ENCODE measurements around the gene ACLY.

Gene ACLY

DNA sequence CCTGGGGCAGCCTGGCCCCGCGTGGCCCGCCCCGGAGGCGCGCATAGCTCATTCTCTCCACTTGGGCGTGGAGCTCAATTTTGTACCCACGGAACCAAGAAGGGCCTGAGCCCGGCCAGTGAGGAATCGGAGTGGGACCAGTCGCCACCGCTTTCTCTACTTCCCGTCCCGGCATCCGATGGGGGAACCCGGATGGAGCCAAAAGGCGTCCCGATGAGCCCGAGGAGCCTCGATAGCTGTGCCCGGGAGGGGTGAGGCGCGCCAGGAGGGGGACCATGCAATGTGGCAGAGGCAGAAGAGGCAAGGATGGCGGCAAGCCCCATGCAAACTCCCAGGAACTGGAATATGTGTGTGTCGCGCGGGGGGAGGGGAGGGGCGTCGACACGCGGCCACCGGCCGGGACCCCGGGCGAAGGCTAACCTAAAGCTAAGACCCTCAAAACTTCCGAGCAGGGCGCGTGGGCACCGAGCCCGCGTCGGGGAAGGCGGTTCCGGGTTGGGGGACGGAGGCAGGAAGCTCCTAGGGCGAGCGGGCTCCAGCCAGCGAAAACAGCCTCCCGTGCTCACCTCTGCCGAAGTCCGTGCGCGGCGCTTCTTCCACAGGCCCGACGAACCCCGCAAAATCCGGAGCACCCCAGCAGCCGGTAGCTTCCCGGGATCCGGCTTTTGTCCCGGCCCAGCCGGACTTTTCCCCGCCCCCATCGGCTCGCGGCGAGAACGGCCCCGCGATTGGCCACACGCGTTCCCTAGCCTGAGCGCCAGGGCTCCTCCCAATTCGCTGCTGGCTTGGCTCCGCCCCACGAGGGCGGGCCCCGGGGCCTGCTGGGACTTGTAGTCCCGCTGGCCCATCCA, at the start of gene ACLY:
ACLY (minus strand) TSS at position 638 of the 851 bp plus-strand sequence. CDS start 5,078 bp downstream, outside the sequence.
- DNase-seq: peak; percentile 100

DNA sequence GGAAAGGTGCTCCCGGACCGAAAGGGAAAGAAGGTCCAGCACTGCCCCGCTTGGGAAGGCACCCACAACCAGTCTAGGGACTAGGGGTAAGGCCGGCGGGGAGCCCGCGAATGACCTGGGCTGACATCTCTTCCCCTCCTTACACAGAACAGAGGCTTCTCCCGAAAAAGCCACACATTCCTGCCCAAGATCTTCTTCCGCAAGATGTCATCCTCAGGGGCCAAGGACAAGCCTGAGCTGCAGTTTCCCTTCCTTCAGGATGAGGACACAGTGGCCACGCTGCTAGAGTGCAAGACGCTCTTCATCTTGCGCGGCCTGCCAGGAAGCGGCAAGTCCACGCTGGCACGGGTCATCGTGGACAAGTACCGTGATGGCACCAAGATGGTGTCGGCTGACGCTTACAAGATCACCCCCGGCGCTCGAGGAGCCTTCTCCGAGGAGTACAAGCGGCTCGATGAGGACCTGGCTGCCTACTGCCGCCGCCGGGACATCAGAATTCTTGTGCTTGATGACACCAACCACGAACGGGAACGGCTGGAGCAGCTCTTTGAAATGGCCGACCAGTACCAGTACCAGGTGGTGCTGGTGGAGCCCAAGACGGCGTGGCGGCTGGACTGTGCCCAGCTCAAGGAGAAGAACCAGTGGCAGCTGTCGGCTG, 49.3 kb upstream of the ACLY start:
- no peak for DNase-seq

DNA sequence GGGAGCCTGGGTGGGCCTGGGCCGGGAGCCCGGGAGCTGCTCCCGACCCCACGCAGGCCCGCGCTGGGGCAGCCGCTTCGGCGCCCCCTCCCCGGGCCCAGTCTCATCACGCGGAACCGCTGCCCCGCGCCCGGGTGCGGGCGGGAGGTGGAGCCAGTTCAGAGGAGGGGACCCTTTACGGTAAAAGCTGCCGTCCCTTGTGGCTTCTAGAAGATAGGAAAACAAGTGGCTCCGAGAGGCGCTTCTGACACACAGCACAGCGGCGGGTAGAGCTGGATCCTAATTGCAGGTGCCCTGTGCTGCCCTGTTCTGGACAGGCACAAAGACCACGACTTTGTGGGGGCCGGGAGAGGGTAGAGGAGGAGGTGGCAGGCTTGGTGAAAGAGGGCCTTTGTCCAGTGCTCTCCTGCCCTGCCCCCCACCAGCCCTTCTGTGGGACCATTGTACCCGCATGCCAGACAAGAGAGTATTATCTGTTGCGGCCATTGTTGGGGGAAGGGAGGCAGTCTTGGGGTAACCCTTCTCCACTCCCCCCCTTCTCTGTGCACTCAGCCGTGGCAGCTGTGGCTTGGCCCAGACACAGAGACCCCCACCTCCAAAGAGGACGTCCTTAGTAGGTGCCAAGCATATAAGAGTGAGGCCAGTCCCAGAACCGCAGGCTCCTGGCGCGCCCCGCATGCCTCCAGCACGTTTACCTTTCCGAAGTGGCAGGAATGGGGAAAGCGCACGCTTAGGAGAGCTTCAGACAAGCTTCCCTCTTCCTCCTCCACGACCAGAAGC, 48.6 kb upstream of the ACLY start:
- peak; percentile 71 for DNase-seq

DNA sequence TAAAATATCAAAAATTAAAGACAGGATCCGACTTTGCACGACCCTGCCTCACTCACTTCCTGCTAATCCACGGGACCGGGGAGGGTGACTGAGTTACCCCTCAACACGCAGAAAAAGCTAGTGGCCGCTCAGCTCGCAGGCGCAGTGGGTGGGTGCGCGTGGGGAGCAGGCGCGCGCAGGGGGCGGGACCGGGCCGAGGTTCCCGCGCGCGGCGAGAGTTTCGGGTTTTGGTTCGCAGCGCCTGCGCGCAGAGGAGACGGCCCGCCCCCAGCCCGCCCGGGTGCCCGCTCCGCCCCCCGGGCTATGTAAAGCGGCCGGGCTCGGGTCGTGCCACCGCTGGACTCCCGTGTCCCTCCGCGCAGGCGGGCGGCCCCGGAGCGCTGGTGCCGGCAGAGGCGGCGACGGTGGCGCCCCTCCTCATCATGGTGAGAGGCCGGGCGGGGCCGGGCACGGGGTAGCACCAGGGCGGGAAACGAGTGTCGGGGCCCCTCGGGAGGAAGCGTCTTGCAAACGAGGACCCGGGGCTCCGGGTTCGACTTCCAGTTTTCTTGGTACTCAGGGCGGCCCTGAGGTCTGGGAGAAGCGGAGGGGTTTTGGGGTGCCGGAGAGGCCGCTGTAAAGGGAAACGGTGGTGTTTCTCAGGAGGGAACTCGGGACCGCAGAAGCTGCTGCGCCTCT, 47.9 kb upstream of the ACLY start, which contains the start of gene CNP:
CNP (plus strand) TSS at position 333 of the 678 bp plus-strand sequence; CDS start at position 423, 90 bp downstream.
- peak; percentile 95 for DNase-seq

DNA sequence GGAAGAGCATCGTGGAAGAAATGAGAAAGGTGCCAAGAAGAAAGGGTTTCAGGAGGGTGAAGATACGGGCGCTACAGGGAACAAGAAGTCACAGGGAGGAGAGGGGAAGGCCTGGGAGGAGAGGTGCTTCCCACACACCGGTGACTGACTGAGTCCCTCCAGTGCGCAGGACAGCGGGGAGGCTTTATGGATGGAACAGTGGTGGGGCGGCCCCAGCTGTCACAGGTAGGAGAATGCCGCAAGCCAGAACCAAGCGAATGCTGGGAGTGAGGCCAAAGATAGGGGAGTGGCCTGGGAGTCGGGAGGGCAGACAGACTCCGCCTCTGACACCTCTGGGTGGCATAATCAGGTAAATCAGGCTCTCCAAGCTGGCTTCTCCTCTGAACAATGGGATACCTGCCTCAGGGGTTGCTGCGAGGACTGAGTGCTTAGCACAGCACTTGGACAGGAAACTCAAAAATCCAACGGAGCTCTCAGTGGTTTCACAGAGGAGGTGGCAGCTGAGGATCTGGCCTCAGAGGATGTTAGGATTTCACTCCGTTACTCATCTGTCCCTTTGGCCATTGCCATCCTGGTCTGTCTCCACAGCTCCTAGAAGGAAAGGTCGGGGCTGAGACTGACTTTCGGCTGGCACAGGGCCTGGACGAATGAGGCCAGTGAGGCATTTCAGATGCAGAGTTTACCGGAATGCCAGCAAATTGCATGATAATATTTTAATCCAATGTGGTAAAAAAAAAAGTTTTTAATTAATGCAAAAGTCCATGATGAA, 47.1 kb upstream of the ACLY start:
- peak; percentile 97 for DNase-seq

DNA sequence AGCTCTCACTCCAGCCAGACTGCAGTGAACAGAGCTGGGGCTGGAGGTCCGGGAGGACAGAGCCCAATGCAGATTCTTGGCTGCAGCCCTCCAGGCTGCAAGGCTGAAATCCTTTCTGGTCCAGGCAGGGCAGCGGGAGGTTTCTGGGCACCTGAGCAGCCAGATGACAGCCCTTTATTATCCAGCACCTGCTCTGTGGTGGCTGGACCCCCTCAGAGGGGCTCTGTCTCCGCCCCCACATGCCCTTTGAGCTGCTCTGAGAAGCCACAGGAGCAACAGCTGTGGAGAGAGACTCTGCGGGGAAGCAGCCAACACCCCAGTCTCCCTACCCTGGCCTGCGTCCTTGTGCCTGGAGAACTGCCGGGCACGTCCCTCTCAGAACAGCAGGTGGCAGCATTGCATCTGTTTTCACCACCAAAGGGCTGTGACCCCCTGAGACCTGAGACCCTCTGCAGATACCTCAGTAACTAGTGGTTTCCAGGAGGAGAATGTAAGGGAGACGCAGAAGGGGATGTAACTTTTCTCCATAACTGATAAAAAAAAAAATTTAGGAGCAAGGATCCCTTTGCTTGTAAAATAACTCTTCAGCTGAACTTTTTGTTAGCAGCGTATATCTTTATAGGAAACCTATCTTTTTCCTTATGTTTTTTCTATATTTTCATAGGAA, 44.1 kb upstream of the ACLY start:
- DNase-seq: peak; percentile 93

DNA sequence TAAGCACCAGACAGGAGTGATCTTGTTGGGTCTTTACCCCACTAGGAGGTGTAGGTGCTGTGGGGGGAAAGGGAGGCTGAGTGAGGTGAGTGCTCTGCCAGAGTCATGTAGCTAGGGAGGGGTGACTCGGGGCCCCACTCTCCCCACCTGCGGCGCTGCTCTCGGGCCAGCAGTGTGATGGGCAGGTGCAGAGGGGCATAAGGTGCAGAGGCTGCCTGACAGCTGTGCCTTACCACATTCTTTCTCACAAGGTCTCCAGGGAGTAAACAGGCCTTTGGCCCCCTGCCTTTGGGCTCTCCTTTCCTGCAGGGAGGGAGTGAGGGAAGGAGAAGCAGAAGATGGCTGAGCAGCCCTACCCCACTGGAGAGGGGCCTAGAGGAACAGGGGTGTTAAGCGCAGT, 43.4 kb upstream of the ACLY start:
- no peak for DNase-seq

DNA sequence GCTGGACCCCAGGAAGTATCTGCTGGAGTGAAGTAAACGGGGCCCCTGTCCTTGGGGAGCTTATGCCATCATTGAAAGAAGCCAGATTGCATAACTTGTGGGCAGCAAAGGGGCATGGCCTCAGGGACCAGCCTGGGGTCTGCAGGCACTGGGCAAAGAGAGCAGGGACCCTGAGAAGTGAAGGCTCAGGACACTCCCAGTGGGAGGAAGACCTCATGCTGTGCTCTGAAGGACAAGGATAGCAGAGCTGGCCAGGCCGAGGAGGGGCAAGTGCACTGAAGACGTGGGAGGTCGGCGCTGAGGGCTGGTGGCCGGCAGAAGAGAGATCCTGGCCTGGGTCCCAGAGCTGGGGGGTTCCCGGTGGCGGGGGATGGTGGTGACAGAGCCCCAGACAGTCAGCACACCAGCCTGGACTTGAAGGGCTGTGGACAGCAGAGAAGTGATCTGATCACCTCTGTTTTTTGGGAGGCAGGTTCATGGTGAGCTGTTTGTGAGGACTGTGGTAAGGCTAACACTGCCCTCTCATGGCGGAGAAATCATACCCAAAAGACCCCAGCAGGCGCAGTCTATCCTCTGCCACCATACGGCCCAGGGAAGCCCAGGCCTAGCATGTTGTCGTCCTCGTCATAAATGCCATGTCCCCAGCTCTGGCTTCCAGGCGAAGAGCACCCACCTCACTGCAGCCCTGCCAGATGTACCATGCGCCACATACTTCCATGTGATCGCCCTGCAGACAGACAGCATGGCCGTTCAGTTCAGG, 40.8 kb upstream of the ACLY start:
- DNase-seq: peak; percentile 92

DNA sequence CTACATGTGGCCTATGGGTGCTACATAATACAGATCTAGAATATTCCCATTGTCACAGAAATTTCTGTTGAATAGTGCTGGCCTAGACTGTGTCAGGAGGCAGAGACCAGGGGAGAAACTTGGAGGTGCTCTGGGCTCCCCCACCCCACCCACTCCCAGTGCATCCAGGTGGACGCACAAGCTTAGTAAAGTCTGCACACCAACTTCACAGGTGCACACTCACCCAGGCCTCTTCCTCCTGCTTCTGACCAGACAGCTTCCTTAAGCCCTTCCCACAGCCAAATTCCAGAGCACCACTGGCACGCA, 40.2 kb upstream of the ACLY start:
- DNase-seq: no peak

DNA sequence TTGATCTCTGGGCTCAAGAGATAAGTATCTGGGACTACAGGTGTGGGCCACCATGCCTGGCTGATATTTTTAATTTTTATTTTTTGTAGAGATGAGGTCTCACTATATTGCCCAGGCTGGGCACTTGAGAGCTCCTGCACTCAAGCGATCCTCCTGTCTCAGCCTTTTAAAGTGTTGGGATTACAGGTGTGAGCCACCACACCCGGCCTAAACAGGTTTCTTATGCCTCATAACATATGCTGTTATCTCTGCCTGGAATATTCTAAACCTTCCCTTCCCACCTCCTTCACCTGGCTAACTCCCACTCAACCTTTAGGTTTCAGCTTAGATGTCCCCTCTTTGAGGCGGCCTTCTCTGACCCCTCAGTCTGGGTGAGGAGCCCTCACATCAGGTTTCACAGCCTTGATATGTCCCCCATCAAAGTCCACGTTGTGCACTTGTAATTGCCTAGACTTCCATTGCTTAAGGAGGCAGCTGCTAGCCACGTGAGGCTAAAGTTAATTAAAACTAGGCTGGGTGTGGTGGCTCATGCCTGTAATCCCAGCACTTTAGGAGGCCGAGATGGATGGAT, 39.2 kb upstream of the ACLY start:
- no peak for DNase-seq

DNA sequence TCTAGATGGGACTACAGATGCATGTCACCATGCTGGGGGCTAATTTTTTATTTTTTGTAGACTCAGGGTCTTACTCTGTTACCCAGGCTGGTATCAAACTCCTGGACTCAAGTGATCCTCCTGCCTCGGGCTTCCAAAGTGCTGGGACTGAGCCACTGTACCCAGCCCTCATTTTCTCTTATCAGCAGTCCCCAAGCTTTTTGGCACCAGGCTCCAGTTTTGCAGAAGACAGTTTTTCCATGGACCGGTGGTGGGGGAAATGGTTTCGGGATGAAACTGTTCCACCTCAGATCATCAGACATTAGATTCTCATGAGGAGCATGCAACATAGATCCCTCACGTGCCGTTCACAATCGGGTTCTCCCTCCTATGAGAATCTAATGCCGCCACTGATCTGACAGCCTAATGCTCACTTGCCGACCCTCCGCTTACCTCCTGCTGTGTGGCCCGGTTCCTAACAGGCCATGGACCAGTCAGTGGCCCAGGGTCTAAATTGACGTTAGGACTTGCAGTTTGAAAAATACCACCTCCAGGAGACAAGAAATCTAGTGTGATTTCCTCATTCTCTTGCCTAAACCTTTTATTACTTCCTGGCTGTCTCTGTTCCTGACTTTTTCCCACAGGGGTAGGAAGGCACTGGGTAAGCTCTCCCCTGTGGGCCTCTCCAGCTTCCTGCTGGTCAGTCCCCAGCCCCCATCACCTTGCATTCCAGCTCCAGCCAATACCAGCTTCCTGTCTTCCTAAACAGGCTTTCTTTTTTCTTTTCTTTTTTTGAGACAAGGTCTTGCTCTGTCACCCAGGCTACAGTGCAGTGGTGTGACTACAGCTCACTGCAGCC, 38.5 kb upstream of the ACLY start:
- DNase-seq: peak; percentile 91

DNA sequence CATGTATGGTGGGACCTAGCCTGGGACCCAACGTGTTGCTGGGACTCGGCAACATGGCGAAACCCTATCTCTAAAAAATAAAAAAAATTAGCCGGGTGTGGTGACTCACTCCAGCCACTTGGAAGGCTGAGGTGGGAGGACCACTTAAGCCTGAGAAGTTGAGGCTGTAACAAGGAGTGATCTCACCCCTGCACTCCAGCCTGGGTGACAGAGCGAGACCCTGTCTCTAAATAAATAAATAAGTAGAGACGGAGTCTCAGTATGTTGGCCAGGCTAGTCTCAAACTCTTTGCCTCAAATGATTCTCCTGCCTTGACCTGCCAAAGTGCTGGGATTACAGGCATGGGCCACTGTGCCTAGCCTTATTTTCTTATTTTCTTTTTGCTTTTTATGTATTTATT, 37.8 kb upstream of the ACLY start:
- peak; percentile 60 for DNase-seq

DNA sequence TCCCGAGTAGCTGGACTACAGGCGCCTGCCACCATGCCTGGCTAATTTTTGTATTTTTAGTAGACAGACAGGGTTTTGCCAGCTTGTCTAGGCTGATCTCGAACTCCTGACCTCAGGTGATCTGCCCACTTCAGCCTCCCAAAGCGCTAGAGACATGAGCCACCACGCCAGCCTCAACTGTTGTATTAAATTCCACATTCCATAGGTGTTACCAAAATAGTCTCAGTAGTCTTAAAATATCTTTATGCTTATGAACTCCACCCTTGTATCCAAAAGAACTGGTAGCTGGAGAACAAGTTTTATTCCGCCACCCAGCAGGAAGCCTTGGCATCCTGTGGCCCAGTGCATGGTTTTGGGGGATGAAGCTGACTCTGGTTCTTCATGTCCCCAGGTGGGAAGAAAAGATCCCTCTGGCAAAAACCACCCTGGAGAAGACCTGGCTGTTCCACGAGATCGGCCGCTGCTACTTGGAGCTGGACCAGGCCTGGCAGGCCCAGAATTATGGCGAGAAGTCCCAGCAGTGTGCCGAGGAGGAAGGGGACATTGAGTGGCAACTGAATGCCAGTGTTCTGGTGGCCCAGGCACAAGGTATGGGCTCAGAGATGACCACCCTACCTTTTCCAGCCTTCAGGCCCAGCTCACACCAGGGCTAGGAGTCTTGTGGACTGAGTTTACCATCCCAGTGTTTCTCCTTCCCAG, 30.2 kb upstream of the ACLY start:
- DNase-seq: no peak

DNA sequence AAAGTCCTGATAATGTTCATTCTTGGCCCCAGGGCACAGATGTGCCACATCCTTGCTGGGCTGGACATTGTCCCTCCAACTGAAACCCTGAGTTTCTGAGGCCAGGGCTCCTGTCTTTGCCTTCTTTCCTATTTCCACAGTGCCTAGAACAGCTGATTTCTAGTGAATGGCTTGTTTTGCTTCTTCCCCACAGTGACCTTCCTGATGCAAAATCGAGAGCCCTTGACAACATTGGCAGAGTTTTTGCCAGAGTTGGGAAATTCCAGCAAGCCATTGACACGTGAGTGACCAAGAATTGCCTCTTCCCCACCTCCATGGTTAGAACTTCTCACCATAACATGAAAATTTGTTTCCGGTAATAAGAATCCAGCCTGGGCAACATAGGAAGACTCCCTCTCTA, 26.2 kb upstream of the ACLY start:
- DNase-seq: no peak

DNA sequence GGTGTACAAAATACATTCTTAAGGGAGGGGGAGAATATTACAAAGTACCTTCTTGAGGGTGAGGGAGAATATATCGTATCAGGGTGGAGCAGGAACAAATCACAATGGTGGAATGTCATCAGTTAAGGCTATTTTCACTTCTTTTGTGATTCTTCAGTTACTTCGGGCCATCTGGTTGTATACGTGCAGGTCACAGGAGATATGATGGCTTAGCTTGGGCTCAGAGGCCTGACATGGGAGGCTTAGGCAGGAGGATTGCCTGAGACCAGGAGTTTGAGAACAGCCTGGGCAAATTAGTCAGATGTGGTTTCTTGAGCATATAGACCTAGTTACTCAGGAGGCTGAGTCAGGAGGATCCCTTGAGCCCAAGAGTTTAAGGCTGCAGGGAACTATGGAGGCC, 24.7 kb upstream of the ACLY start:
- DNase-seq: no peak

DNA sequence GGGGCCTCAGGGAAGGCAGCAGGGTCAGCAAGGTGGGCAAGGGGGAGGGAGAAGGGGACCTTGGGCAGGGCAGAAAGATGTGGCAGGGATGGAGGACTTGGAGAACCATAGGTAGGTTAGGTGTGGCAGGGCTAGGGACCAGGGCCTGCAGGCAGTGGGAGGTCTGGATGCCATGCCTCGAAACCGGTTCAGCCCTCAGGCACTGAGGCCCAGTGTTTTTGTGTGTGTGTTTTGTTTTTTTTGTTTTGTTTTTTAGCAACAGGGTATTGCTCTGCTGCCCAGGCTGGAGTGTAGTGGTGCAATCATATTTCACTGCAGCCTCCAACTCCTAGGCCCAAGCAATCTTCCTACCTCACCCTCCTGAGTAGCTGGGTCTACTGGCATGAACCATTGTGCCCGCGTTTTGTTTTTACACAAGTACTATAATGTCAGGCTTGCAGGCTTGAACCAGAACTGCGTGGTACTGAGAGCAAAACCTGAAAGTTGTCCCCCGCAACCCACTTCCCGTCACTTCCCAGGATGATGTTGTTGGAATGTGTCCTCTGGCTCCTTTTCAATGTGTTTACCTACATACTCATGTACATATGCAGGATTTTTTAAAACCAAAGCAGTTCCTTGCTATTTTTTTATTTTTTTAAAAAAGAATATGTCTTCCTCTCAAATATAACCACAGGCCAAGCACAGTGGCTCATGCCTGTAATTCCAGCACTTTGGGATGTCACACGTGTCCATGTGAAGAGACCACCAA, 24.0 kb upstream of the ACLY start:
- DNase-seq: no peak

DNA sequence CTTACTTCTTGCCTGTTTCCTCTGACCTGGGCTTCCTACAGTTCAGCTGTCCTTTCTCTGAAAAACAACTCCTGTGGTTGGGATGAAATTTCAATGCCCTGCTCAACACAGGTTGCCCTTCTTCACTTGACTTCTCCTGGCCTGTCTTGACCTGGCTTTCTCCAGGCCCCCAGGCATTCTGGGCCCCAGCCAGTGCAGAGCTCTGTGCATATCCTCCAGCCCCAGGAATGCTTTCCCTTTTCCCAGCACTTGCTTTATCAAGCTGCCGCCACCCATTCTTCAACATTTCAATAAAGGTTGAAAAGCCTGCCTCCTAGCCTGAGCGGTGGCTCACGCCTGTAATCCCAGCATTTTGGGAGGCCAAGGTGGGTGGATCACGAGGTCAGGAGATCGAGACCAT, 22.4 kb upstream of the ACLY start:
- peak; percentile 62 for DNase-seq

DNA sequence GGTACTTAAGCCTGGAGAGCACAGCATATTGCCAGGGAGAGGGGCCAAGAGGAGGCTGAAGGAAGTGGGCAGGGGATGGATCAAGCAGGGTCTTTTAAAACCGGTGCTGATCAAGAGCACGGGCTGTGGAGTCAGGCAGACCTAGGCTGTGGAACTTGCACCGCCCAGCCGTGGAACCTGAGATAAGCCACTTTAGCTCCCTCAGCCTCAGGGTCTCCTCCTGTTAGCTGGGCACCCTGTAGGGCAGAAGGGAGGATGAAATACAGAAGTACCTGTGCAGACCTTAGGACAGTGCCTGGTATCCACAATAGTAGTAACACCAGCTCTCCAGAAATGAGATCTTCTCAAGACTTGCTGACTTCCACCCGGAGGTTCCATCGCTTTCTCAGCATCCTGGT, 20.9 kb upstream of the ACLY start:
- no peak for DNase-seq
